Thoracic aorta (tissue), 2 donors: ENCODE data around the gene PCYT1B. TPM values are rescaled to one million over a fixed set of nuclear protein-coding genes. Genes with fewer than 3 reads are reported as not detected.
"Not testable (repeated sequence)": the region's sequence is repeated elsewhere in the genome, so short reads cannot be mapped to it uniquely, and the experiment has no call there.

Experiments
- ATAC-seq: fragments of 150-250 bp; one replicate; pipeline ENCODE4 v1.8.0; 2017; ENCODE audit warnings: low read depth; ENCODE audit not compliant: insufficient number of reproducible peaks, low FRiP score
- DNase-seq: peaks from one replicate; pipeline ENCODE4 v3.0.0-alpha.2; 2020; ENCODE audit warnings: low spot score
- H3K27ac ChIP-seq, 2 donors: fragments of 200-600 bp; sonication (generic); 1 replicate in 1 of 2; 2 replicates in 1 of 2; pipeline ENCODE4 v1.5.1; 2016; ENCODE audit warnings: mild to moderate bottlenecking in 2 of 2, moderate library complexity in 2 of 2
- H3K27me3 ChIP-seq: fragments of 200-600 bp; sonication (generic); replicated peaks from 2 replicates; pipeline ENCODE4 v1.6.0; 2016; ENCODE audit warnings: mild to moderate bottlenecking; ENCODE audit not compliant: insufficient read depth
- H3K36me3 ChIP-seq: fragments of 200-600 bp; sonication (generic); one replicate; pipeline ENCODE4 v1.5.1; 2016
- H3K4me1 ChIP-seq, 2 donors: fragments of 200-600 bp; sonication (generic); 1 replicate in 1 of 2; 2 replicates in 1 of 2; pipeline versions ENCODE4 v1.5.1 to v1.6.0; 2016; ENCODE audit warnings: low read depth in 2 of 2, mild to moderate bottlenecking in 1 of 2; ENCODE audit not compliant: control insufficient read depth in 1 of 2
- H3K4me3 ChIP-seq: fragments of 200-600 bp; sonication (generic); 2 replicates; pipeline ENCODE4 v1.5.1; 2016; ENCODE audit warnings: mild to moderate bottlenecking
- H3K9me3 ChIP-seq: fragments of 200-600 bp; sonication (generic); 2 replicates; pipeline ENCODE4 v1.5.1; 2016
- total RNA-seq, 2 donors: library from RNA; depleted of rRNA; stranded (reverse); fragments of >200 nt; gene quantifications; one replicate each; pipeline versions ENCODE4 v1.1.0 to v1.2.3, GENCODE V29; 2016
- TF ChIP-seq, protein P1 (sequence below): fragments of 200-600 bp; sonication (generic); IDR thresholded peaks from one replicate; pipeline ENCODE4 v1.5.1; 2019; ENCODE audit warnings: antibody characterized with exemption

PCYT1B gene
- total RNA-seq, 2 donors from 2014 or later, result under 0.01 to 0.63 TPM

DNA sequence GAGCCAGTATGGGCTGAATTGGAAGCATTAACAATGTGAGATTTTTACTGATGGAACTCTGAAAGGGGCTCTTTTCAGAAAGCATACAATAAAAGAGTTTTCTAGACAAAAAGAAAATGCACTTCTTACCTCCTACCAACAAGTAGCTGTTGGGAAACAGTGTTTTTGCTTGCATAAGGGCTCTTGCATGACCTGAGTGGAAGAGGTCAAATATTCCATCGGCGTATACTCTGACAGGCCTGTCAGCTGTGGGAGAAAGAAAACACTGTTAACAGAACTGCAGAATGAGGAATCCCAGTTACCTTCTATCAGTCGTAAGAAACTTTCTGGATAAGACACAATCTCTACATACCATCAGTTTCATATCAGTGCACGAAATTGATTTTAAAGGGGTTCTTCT lies 39.5 kb downstream of the PCYT1B start:
- TF ChIP-seq, protein P1, sequence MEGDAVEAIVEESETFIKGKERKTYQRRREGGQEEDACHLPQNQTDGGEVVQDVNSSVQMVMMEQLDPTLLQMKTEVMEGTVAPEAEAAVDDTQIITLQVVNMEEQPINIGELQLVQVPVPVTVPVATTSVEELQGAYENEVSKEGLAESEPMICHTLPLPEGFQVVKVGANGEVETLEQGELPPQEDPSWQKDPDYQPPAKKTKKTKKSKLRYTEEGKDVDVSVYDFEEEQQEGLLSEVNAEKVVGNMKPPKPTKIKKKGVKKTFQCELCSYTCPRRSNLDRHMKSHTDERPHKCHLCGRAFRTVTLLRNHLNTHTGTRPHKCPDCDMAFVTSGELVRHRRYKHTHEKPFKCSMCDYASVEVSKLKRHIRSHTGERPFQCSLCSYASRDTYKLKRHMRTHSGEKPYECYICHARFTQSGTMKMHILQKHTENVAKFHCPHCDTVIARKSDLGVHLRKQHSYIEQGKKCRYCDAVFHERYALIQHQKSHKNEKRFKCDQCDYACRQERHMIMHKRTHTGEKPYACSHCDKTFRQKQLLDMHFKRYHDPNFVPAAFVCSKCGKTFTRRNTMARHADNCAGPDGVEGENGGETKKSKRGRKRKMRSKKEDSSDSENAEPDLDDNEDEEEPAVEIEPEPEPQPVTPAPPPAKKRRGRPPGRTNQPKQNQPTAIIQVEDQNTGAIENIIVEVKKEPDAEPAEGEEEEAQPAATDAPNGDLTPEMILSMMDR, result no peak
- Histone ChIP-seq H3K27ac (no peak overlapping the region), H3K4me3 (no peak overlapping the region), H3K9me3 (no peaks in the 10 kb centered on the region), H3K27me3 (no peaks in the 10 kb centered on the region), H3K36me3 (no peaks in the 10 kb centered on the region), H3K4me1 (no peaks in the 10 kb centered on the region)
- ATAC-seq, result no peak
- no peak for DNase-seq

DNA sequence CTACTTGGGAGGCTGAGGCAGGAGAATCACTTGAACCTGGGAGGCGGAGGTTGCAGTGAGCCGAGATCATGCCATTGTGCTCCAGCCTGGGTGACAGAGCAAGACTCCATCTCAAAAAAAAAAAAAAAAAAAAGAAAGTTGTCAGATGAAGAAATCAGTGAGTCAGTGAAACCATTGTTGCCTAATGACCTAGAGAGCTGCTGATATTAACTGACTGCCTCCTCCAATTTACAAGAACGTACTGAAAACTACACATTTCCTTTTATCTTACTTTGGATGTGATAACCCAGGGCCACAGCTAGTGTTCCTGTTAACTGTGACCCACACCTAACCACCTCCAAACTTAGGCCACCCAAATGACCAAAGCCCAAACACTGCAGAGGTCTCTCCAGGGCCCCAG lies 41.2 kb downstream of the PCYT1B start:
- H3K27me3 ChIP-seq, H3K36me3 ChIP-seq, H3K27ac ChIP-seq, ATAC-seq, H3K4me1 ChIP-seq, H3K4me3 ChIP-seq, H3K9me3 ChIP-seq, DNase-seq: not testable (repeated sequence)

GRCh38 chrX:24603191-24603590 lies 44.0 kb downstream of the PCYT1B start:
- H3K27me3 ChIP-seq, result no peaks in the 10 kb centered on the region
- DNase-seq, result no peak
- H3K4me1 ChIP-seq, result no peaks in the 10 kb centered on the region
- ATAC-seq, result no peak
- H3K27ac ChIP-seq, result no peak overlapping the region
- no peaks in the 10 kb centered on the region for H3K36me3 ChIP-seq
- TF ChIP-seq, protein P1, result no peak
- H3K4me3 ChIP-seq, result no peak overlapping the region
- H3K9me3 ChIP-seq, result no peaks in the 10 kb centered on the region

GRCh38 chrX:24601858-24602257 lies 45.3 kb downstream of the PCYT1B start:
- H3K27ac ChIP-seq, result no peak overlapping the region
- no peak overlapping the region for H3K4me3 ChIP-seq
- H3K4me1 ChIP-seq, result no peaks in the 10 kb centered on the region
- DNase-seq (no peak), ATAC-seq (no peak)
- TF ChIP-seq, protein P1, result no peak
- no peaks in the 10 kb centered on the region for H3K27me3 ChIP-seq
- H3K9me3 ChIP-seq, result no peaks in the 10 kb centered on the region
- H3K36me3 ChIP-seq, result no peaks in the 10 kb centered on the region

DNA sequence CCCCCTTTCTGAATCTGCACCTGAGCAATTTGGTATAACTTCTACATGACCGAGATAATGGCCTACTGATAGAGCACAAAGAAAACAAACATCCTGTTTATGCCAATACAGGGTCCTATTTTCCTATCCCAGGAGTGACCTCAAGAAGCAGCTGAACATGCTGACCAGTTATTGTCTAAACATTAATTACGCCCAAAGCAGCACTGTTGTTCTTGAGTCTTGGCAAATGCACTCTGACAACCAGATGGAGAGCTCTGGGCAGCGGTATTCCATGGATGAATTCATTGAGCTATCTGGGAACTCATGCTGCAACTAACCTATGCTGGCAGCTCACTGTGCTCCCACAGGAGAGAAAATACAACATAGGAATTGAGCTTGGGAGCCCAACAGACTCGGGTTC lies 52.6 kb downstream of the PCYT1B start:
- DNase-seq, result no peak

DNA sequence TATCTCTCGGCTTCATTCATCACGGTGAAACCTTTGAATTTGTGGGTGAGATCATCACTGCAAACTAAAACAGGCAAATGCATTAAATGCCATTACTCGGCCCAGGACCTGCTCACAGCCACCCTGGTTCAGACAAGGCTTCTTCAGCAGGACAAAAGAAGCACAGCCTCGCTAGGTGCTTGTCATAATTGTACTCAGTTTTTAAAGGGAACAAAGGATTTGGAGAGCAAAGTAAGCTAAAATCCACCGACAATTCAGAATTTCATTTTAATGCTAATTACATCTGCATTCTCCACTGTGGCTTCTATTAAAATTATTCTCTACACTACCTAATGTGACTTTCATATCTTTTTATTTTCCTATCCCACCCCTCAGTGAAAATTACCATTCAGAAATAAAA lies 57.0 kb downstream of the PCYT1B start:
- no peaks in the 10 kb centered on the region for H3K27me3 ChIP-seq
- no peak for ATAC-seq
- no peak overlapping the region for H3K27ac ChIP-seq

More for the DNA sequence above, 52.6 kb downstream of the PCYT1B start:
- H3K36me3 ChIP-seq, result no peaks in the 10 kb centered on the region
- TF ChIP-seq, protein P1, result no peak
- H3K27ac ChIP-seq, result no peak overlapping the region
- no peaks in the 10 kb centered on the region for H3K9me3 ChIP-seq
- no peaks in the 10 kb centered on the region for H3K4me1 ChIP-seq
- no peaks in the 10 kb centered on the region for H3K27me3 ChIP-seq
- no peak overlapping the region for H3K4me3 ChIP-seq
- ATAC-seq, result no peak

More for the DNA sequence above, 57.0 kb downstream of the PCYT1B start:
- no peaks in the 10 kb centered on the region for H3K4me1 ChIP-seq
- H3K9me3 ChIP-seq, result no peaks in the 10 kb centered on the region
- no peak for DNase-seq
- TF ChIP-seq, protein P1, result no peak
- no peak overlapping the region for H3K4me3 ChIP-seq
- no peaks in the 10 kb centered on the region for H3K36me3 ChIP-seq
